GM18502 (cell line): ENCODE data around the gene MEGF9.
"Not testable (repeated sequence)": the region's sequence is repeated elsewhere in the genome, so short reads cannot be mapped to it uniquely, and the experiment has no call there.

Experiments
- ATAC-seq: cut with Tn5 transposase; IDR thresholded peaks from one replicate; pipeline ENCODE4 v1.9.1; 2021; ENCODE audit warnings: mild to moderate bottlenecking; ENCODE audit not compliant: unreplicated experiment, poor library complexity

MEGF9 gene

GRCh38 chr9:120556775-120557174, 157.5 kb downstream of the MEGF9 start:
- no peak for ATAC-seq

- no peak for ATAC-seq
Measured at GRCh38 chr9:120555839-120556238, 158.4 kb downstream of the MEGF9 start.

- not testable (repeated sequence) for ATAC-seq
Measured at GRCh38 chr9:120552210-120552704, 162.0 kb downstream of the MEGF9 start.
